ENCODE results near the gene ATP2A3. TPM values are rescaled to one million over a fixed set of nuclear protein-coding genes. Genes with fewer than 3 reads are reported as not detected.

ATP2A3 gene
- polyA plus RNA-seq, 1 donor from 2014 or later: not detected

GRCh38 chr17:3954086-3954485, 10.2 kb downstream of the ATP2A3 start:
- Histone ChIP-seq H3K9me3 (ENCODE audit: low read length) (no peaks in the 10 kb centered on the region), H3K27ac (ENCODE audit: low read length) (no peak overlapping the region), H3K27me3 (ENCODE audit: insufficient read depth, low read depth, low read length) (no peaks in the 10 kb centered on the region), H3K4me3 (ENCODE audit: low read length) (no peak overlapping the region), H3K9me2 (ENCODE audit: insufficient read depth, low read length) (no peaks in the 10 kb centered on the region), H3K36me3 (ENCODE audit: insufficient read depth, low read length) (no peaks in the 10 kb centered on the region), H3K79me2 (replicated peaks; ENCODE audit: insufficient read depth, low read length) (no peaks in the 10 kb centered on the region), H2AFZ (ENCODE audit: low read depth, low read length) (no peak overlapping the region), H3K9ac (ENCODE audit: low read length) (no peak overlapping the region), H3K4me2 (ENCODE audit: low read length) (no peak overlapping the region), H3F3A (ENCODE audit: insufficient read depth, low read length, poor library complexity, severe bottlenecking) (no peaks in the 10 kb centered on the region), H4K20me1 (ENCODE audit: insufficient read depth) (no peaks in the 10 kb centered on the region)
- TF ChIP-seq EP300 (conservative IDR thresholded peaks at IDR 0.05; ENCODE audit: poor library complexity, severe bottlenecking): no peak
- TF ChIP-seq, protein P1, sequence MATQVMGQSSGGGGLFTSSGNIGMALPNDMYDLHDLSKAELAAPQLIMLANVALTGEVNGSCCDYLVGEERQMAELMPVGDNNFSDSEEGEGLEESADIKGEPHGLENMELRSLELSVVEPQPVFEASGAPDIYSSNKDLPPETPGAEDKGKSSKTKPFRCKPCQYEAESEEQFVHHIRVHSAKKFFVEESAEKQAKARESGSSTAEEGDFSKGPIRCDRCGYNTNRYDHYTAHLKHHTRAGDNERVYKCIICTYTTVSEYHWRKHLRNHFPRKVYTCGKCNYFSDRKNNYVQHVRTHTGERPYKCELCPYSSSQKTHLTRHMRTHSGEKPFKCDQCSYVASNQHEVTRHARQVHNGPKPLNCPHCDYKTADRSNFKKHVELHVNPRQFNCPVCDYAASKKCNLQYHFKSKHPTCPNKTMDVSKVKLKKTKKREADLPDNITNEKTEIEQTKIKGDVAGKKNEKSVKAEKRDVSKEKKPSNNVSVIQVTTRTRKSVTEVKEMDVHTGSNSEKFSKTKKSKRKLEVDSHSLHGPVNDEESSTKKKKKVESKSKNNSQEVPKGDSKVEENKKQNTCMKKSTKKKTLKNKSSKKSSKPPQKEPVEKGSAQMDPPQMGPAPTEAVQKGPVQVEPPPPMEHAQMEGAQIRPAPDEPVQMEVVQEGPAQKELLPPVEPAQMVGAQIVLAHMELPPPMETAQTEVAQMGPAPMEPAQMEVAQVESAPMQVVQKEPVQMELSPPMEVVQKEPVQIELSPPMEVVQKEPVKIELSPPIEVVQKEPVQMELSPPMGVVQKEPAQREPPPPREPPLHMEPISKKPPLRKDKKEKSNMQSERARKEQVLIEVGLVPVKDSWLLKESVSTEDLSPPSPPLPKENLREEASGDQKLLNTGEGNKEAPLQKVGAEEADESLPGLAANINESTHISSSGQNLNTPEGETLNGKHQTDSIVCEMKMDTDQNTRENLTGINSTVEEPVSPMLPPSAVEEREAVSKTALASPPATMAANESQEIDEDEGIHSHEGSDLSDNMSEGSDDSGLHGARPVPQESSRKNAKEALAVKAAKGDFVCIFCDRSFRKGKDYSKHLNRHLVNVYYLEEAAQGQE (IDR thresholded peaks at IDR 0.05; ENCODE audit: borderline replicate concordance): no peak
- no peak for TF ChIP-seq SMC3 (conservative IDR thresholded peaks at IDR 0.05; ENCODE audit: poor library complexity)
- no peak for TF ChIP-seq MXI1 (conservative IDR thresholded peaks at IDR 0.05; ENCODE audit: poor library complexity, severe bottlenecking)
- TF ChIP-seq CTCF (IDR thresholded peaks at IDR 0.05; ENCODE audit: poor library complexity, severe bottlenecking): no peak
- no peak for TF ChIP-seq RAD21 (conservative IDR thresholded peaks at IDR 0.05)
- TF ChIP-seq TAF1 (IDR thresholded peaks at IDR 0.05; ENCODE audit: low read depth): no peak
- no peak for TF ChIP-seq EZH2 (IDR thresholded peaks at IDR 0.05; ENCODE audit: borderline replicate concordance, insufficient read depth, low read length, poor library complexity, severe bottlenecking)
- no peak for TF ChIP-seq POLR2AphosphoS5 (IDR thresholded peaks at IDR 0.05)

DNA sequence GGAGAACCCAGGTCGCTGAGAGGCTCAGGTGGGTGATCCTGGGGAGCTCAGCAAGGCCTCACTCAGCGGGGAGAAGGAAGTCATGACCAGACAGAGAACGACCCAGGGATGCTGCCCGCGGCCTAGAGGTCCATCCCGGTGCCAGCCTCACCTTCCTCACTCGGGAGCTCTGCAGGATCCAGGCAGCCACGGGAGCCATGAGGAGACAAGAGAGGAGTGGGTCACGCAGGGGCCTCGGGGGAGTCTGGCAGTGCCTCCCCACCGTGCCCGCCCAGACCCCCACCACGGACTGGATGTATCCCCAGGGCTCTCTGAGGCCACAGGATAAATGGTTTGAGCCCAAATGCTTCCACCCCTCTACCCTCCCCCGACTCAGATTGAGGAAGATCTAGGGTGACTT, 10.7 kb downstream of the ATP2A3 start:
- Histone ChIP-seq H3K27ac (ENCODE audit: low read length) (no peak overlapping the region), H3K9me2 (ENCODE audit: insufficient read depth, low read length) (no peaks in the 10 kb centered on the region), H3K4me2 (ENCODE audit: low read length) (no peak overlapping the region), H3K36me3 (ENCODE audit: insufficient read depth, low read length) (no peaks in the 10 kb centered on the region), H4K20me1 (ENCODE audit: insufficient read depth) (no peaks in the 10 kb centered on the region), H3K4me3 (ENCODE audit: low read length) (no peak overlapping the region), H3K79me2 (replicated peaks; ENCODE audit: insufficient read depth, low read length) (no peaks in the 10 kb centered on the region), H3K27me3 (ENCODE audit: insufficient read depth, low read depth, low read length) (no peaks in the 10 kb centered on the region), H3K9me3 (ENCODE audit: low read length) (no peaks in the 10 kb centered on the region), H3F3A (ENCODE audit: insufficient read depth, low read length, poor library complexity, severe bottlenecking) (no peaks in the 10 kb centered on the region), H3K9ac (ENCODE audit: low read length) (no peak overlapping the region), H2AFZ (ENCODE audit: low read depth, low read length) (no peak overlapping the region)
- TF ChIP-seq EZH2 (IDR thresholded peaks at IDR 0.05; ENCODE audit: borderline replicate concordance, insufficient read depth, low read length, poor library complexity, severe bottlenecking) (no peak), RAD21 (conservative IDR thresholded peaks at IDR 0.05) (no peak), POLR2AphosphoS5 (IDR thresholded peaks at IDR 0.05) (no peak), EP300 (conservative IDR thresholded peaks at IDR 0.05; ENCODE audit: poor library complexity, severe bottlenecking) (no peak), SMC3 (conservative IDR thresholded peaks at IDR 0.05; ENCODE audit: poor library complexity) (no peak), TAF1 (IDR thresholded peaks at IDR 0.05; ENCODE audit: low read depth) (no peak), CTCF (IDR thresholded peaks at IDR 0.05; ENCODE audit: poor library complexity, severe bottlenecking) (no peak)
- TF ChIP-seq, protein P1 (IDR thresholded peaks at IDR 0.05; ENCODE audit: borderline replicate concordance): no peak

Data from neural cell (in vitro differentiated cells).